Right renal cortex interstitium (tissue), 3 donors: Measurements from ENCODE around the gene GALNT14. TPM values are rescaled to one million over a fixed set of nuclear protein-coding genes. Genes with fewer than 3 reads are reported as not detected.

Source experiments
- DNase-seq, 3 donors: peaks; one replicate each; pipeline ENCODE4 v3.0.0-alpha.2; 2013; ENCODE audit warnings: low read depth in 3 of 3, low spot score in 2 of 3
- polyA plus RNA-seq, 3 donors: library from polyadenylated mRNA; unstranded; fragments of 120-200 nt; gene quantifications; one replicate each; pipeline ENCODE4 v1.2.1, GENCODE V29; 2013; ENCODE audit not compliant: insufficient read length in 3 of 3

The GALNT14 gene
- polyA plus RNA-seq, 3 donors, result 37.6 to 48.7 (median 47.3) TPM

DNA sequence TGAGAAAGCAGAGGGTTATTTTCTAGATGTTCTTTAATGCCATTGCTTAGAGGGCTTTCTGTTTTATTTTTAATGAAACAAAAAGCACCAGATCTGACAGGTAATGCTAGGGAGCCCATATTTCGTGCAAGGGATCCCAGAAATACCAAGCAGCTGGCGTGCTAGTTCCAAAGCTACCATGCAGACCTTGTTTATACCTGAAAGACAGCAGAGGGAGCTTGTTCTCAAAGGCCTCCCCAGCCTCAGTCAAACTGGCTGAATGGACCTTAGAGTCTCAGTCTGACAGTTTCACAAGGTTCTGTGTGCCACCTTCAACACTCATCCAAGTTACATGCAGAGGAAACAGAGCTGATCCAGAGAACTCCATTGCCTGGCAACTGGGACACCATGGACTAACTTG lies 48.6 kb downstream of the GALNT14 start:
- DNase-seq, result no peak

DNA sequence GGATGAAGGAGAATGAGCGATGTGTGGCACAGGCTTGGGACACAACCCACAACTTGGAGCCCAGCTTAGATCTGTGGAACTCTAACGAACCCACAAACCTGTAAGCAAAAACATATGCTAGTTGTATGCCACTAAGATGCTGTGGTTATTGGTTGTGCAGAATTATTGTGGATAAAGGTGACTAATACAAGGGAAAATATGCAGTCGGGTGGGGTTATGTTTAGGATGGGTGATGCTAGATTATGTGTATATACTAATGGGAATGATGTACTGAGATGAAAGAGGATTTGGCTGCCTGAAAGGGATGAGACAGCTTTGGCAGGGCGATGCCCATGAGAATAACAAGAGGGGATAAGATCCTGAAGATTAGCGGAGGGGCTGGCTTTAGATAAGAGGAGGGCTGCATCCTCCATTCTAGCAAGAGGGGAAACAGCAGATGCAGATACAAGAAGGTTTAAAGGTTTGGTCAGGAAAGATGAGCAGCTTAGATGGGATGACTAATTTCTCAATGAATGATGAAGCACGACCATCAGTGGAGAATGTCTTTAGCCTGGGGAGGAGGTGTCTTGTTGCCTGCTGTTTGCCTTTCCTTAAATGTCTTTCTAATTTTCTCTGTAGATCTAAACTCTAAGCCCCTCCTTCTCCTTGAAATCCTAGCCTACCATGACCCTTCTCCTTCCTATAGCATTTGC lies 49.6 kb downstream of the GALNT14 start:
- DNase-seq, result no peak

DNA sequence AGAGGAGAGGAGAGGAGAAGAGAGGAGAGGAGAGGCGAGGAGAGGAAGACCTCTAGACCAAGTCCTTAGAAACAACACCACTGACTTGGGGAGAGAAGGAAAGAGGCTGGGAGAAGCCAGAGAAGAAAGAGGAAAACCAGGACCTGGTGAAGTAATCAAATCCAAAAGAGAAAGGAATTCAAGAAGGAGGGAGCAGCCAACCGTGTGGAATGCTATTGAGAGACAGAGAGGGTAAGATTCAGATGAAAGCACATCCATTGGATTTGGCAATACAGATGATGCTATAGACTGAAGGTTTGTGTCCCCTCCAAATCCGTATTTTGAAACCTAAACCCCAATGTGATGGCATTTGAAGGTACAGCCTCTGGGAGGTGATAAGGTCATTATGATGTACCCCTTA lies 50.7 kb downstream of the GALNT14 start:
- DNase-seq, result no peak

DNA sequence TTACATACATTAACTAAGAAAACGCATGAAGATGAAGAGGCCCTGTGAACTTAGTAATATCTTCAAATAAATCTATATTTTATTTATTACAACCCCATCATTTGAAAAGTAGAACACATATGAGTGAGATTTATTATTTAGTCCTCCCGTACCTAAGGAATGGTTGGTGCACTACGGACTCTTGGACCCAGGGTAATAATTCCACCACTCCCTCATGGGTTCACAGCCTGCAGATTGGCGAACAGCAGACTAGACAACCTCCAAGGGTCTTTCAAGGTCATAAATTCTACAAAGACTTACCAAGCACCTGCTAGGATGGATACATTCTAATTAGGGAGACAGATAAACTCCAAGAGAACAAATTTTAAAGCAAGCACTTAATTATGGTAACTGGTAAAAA lies 51.6 kb downstream of the GALNT14 start:
- DNase-seq, result no peak

DNA sequence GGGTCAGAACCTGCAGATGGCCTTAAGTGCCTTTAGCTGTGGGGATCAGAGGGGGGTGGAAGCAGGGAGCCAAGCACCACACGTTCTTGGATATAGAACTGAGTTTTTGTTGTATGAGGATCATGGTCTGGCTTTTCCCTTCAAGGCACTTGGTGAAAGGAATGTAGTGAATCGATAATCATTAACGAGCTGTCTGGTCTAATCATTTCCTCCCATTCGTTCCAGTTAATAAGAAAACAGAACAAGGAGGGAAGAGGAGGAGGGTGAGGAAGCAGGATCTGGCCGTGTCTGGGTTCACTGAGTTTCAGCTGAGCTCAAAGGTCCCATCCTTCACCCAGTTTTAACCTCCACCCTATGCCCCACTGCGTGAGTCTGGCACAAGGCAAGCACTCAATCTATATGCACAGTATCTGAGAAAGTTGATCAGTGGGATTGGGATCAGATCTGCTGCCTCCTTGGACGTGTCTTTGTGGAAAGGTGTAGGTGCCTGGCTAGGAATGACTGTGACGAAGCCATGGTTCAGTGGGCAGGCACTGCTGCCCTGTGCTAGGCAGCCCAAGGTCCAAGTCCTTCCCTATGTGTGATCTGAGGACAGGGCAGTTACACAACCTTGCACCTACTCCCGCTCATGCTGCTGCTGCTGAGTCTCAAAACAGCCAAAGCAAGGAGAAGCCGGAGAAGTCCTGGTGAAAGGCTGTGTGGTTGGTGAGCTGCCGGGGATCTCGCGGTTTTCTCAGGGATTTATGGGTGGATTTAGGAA lies 54.8 kb downstream of the GALNT14 start:
- DNase-seq, result no peak

DNA sequence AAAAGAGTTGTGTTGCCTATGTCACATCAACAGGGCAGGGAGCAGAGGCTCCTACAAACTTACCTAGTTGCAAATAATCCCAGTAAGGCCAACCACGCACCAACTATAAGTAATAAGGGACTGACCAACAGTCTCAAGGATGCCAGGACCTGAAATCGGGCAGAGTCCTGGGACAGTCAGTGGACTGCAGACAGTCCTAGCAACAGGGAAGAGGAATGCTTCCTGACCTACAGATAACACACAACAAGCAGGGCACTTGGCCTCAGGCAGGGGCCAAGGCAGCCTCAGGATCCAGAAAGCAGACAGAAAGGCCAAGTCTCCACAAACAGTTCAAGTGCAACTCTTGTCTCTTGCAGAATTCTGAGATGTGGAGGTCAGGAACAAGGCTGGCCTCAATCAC lies 56.2 kb downstream of the GALNT14 start:
- DNase-seq, result no peak

DNA sequence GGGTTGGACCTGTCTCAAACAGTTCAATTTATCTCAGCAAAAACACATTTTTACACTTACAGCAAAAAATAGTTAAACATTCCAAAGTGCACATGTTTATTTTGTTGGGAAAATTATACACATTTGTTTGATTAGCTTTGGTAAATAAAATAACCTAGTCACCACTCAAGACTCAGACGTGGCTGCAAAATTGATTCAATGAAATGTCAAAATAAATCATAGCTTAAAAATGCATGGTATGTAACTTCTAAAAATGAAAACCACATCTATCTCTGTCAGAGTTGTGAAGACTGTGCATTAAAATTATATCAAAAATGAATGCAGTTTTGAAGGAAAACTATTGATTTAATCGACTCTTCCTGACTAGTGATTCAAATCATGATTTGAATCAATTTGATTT lies 56.7 kb downstream of the GALNT14 start:
- no peak for DNase-seq

DNA sequence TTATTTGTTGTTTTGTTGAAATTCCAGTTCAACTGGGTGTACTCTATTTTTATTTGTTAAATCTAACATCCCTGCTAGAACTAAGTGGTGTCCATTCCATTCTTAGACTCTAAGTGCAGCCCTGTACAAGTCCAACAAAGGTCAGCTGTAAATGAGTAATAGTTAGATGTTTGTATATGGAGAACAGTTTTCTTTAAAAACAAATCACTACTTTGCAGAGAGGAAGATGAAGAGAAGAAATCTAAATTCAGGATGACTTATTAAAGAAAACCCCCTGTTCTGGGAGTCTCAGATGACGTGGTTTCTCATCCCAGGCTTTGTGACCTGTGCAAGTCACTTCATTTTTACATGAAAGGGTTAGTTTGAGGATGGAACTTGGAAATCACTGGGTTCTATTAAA lies 57.9 kb downstream of the GALNT14 start:
- DNase-seq, result no peak

DNA sequence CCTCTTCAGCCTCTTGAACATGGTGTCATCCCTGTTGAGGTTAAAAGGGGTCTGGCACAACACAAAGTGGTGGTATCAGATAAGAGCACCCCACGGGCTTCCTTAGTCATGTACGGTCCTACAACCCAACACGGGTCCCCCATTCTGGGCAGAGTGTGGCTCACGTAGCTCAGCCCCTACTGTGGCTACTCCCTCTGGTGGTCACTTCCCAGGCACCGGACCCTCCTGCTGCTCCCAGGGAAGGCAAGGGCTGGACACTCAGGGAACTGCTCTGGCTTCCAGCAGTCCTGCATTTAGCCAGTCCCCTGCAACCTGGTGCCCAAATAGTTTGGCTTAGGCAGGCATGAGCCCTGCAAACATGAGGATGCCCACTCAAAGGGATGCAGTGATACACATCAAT lies 58.6 kb downstream of the GALNT14 start:
- DNase-seq, result no peak

DNA sequence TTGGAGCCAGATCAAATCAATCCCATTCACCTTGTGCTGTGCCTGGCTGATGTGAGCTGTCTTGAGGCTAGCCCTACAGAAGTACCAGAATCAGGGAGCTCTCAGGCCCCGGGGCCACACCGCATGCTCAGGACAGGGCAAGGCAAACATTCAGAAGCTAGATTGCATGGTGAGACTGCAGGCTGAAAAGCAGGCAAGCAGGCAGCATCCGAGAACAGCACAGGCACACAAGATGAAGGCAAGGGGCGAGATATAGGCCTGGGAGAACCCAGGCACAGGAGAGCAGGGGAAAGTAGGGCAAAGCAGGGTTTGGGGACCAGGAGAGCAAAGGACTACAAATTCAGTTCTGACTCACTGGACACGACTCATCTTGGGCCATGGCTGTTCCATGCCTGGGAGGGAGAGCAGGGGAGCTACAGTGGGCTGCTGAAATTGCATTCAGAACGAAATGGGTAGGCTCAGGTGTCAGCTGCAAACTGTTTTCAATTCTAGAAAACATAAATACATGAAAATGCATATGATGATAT lies 59.6 kb downstream of the GALNT14 start:
- no peak for DNase-seq

DNA sequence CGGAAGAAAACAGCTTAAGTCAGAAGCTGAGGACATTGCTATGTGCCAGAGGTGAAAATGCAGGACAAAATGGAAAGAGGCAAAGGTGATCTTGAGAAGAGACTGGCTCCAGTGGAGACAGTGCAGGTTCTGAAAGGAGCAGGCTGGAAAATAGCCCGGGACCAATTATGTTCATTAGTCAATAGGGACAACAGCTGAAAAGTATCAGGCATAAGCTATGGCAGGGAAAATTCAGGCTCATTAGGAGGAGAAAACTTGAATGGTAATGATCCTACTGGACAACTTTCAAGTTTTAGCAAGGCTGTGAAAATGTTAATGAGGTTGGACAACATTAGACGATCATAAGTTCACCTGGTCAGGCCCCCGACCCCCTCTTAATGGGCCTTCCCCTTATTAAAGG lies 60.2 kb downstream of the GALNT14 start:
- DNase-seq, result no peak

DNA sequence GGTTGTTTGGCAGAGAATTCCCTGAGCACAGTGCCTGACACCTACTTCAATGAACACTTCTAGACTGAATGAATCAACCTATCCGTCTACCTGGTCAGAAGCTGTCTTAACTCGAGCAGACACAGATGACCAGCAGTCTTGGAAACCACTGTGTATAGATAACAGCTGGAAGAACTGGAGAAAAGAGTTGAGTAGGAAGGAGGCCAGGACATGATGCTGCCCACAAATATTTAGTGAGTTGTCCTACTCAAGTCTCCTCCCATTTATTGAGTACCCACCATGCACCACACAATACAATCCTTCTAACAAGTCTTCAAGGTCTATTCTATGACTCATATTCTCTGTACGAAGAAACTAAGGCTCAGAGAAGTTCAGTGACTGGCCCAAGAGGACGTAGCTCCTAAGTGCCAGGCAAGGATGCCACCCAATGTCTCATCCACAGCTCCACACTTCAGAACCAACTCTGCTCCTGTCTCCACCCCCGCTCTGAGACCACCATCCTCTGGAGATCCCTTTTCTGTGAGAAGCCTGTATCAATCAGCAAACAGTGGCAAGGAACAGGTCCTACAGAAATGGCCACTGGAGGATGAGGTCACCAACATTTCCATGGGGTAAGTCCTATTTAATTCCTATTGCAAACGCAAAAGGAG lies 62.2 kb downstream of the GALNT14 start:
- no peak for DNase-seq

DNA sequence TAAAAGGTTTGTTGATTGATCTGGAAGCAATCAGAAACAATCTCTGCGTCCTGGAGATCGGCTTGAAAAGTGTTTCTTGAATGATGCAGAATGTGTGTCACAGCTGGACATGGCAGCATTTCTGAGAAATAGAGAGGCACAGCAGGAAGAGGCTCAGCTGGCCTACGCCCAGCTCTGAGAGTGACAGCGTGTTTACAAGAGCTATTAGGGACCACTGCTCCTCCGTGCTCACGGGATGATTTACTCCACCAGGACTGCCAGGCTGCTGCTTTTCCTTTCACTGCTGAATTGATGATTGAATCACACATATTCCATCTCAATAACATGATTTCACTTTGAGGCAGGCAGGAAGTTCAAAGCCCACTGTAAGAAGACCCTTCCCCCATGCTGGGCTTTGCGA lies 62.8 kb downstream of the GALNT14 start:
- no peak for DNase-seq

DNA sequence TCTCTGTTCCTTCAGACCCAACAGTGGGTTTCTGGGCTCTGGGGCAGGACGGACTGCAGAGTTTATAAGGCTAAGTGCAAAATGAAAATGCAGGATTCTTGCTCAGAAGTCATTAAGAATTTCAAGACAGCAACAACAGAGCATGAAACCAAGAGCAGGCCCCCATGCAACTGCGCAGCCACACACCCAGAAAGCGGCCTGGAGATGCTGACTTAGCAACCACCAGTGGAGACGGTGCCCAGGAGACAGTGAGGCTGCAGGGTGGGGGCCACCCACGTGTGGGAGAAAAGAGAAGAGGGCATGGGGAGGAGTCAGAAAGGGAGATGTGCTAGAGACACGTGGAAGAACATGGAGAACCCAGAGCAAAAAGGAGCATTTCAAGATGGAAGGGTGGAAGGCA lies 66.5 kb downstream of the GALNT14 start:
- no peak for DNase-seq

DNA sequence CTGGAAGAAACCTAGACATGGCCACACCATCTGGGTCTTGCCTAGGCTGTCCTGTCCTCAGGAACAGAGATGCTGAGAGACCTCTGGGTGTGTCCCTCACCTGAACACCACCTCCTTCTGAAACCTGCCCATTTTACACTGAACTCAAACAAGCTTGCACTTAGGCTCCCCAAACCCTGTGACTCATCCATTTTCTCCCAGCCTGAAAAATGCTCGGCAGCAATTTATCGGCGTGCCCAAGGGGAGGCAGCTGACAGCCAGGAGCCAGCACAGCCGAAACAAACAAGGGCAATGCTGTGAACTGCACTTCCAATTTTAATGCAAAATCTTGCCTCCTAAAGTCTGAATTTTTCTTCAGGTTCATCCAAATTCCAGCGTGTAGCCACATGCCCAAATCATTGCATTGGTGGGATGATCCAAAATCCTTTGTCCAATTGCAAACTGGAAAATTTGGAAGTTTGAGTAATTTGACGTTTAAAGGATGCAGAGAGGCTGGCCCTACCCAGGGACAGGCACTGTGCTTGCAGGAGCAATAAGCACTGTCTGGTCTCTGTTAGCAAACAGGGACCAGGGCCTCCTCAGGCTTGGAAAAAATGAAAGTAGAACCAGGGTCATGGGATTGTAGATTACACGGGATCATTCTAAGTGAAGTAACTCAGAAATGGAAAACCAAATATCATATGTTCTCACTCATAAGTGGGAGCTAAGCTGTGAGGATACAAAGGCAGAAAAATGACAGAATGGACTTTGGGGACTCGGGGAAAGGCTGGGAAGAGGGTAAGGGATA lies 67.7 kb downstream of the GALNT14 start:
- no peak for DNase-seq

DNA sequence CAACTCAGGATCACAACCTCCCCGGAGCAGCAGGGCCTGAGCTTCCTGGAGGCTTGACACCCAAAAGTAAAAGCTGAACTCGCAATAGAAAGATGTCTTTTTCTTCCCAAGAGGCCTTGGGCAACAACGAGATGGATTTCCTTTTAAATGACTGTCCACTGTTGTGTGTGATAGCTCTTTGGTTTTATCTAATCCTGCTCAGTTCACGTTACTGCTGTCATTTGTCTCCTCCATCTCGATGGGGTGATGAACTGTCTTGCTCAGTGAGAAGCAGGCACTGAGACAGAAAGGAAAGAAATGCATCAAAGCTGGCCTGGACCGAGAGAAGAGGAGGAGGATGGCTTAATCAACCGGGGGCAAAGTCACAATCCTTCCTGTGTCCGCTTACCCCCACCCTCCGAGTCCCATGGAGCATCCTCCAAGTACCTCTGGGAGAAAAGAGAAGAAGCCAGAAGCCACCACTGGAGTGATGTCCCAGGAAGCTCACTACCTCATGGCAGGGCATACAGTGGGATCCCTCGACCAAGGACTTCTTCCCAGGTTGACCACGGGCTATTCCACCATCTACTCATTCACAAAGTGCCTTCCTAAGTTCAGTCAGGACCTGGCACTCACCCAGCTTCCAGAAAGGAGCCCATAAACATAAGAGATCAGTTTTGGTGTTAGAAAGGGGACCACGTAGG lies 68.5 kb downstream of the GALNT14 start:
- DNase-seq, result no peak

DNA sequence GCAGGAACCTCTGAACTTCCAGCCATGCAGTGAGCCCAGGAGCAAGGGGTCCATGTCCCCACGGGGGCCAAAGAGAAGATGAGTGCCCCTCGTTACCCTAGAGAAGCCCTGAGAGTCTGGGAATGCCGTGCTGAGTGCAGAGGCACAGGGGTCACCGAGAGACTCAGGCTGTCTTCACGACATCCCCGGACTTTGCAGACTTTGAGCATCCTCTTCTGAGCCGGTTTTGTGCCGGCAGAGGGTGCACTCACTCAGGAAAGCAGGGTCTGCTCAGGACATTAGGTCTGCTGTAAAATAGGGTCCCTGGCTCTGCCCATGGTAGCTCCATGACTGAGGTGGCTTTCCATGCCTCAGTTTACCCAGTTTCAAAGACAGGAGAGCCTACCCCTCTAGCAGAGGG lies 71.0 kb downstream of the GALNT14 start:
- no peak for DNase-seq

DNA sequence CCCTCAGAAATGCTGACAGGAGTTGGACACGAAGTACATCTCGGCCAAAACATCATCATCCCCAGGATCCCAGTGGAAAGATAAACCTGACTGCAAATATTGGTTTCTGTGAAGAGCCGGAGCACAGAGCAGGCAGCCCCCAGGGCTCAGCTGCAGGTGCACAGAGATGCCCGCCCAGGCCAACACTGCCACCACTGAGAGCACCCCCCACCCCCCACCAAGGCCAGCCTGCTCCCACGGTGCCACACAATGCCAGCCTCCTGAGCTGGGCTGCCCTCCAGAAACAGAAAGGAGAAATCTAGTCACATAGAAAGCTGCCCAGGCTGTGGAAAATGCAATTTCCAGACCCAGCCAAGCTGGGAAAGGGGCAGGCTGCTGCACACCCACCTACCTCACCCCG lies 71.7 kb downstream of the GALNT14 start:
- no peak for DNase-seq

DNA sequence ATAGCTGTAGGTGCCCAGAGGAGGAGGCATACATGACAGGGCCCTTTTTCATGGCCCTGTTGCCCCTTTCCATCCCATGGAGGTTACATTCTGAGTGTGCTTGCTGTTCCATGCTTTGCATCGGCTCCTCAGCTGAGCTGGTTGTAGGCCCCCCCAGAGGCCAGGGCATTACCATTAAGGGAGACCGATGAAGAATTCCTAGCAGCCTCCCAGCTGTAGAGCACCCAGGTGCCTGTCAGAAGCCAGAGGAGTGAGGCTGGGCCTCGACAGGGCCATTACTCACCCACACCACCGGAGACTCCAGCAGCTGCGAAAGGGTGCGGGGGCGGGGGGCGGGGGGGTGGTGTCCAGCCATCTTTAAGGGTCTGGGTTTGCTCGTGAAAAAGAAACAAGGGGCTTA lies 72.2 kb downstream of the GALNT14 start:
- no peak for DNase-seq

DNA sequence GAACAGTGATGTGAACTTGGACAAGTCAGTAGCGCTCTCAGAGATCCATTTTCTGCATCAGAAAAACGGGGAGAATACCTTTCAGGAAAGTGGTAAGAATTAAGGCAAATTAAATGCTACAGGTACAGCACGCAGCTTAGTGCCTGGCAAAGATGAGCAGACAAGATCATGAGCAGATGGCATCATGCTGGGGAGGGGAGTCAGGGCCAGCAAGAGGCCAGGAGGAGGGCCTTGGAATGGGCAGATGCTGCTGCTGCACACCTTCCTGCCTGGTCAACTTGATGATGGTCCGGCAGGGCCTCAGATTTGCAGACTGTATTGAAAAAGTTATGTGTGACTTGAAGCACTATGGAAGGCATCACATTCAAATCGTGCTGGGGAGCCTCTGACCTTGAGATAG lies 72.9 kb downstream of the GALNT14 start:
- no peak for DNase-seq
